HCT116 (cell line): ENCODE measurements around the gene FRAS1. TPM values are rescaled to one million over a fixed set of nuclear protein-coding genes. Genes with fewer than 3 reads are reported as not detected.

Source experiments
- ATAC-seq: fragments of 200-7000 bp; cut with Tn5 transposase; 2 replicates; pipeline ENCODE4 v1.9.1; 2020; ENCODE audit warnings: mild to moderate bottlenecking, moderate library complexity
- BruUV-seq: library from RNA; stranded (reverse); fragments of 400-500 nt; replicated peaks from 2 replicates; lab custom pipeline; 2021; lab: Mats Ljungman, UMichigan
- CTCF ChIA-PET: fragments of 300-600 bp; sonication (Branson Sonifier 250); formaldehyde crosslinking; loops from one replicate; lab custom pipeline; 2021; ENCODE audit warnings: antibody characterized with exemption; lab: Charles Lee
- POLR2A ChIA-PET: fragments of 300-600, 350-600 bp; sonication (Branson Sonifier 250); formaldehyde crosslinking; loops from one replicate; lab custom pipeline; 2021; ENCODE audit warnings: antibody characterized with exemption; lab: Charles Lee
- RAD21 ChIA-PET, 2 experiments: fragments of 300-600 bp; sonication (Branson Sonifier 250); formaldehyde crosslinking; loops; one replicate each; lab custom pipeline; 2023; ENCODE audit warnings: low total read pairs in 2 of 2; ENCODE audit not compliant: uncharacterized antibody in 2 of 2, unreplicated experiment in 2 of 2, low non-redundant PET in 1 of 2; lab: Charles Lee
- DNase-seq: peaks from one replicate; pipeline ENCODE4 v3.0.0-alpha.2; 2010; ENCODE audit warnings: low read depth, low spot score
- H2AFZ ChIP-seq: fragments of 200-600 bp; shearing (Covaris generic), sonication (generic); 2 replicates; pipeline ENCODE4 v1.6.1; 2017; ENCODE audit warnings: low read depth, mixed run types, mixed read lengths, antibody characterized with exemption, low read length; ENCODE audit not compliant: poor library complexity, severe bottlenecking
- H3K27ac ChIP-seq: 2 replicates; pipeline ENCODE4 v1.5.1; 2012; ENCODE audit warnings: low read depth, low read length
- H3K27me3 ChIP-seq: fragments of 200-600 bp; sonication (generic); 2 replicates; pipeline ENCODE4 v1.6.1; 2016; ENCODE audit warnings: mixed run types, low read length, mixed read lengths; ENCODE audit not compliant: insufficient read depth
- H3K36me3 ChIP-seq, 2 experiments: fragments of 200-500 bp in 1 of 2; fragments of 200-600 bp in 1 of 2; sonication (Bioruptor generic) in 1 of 2; sonication (generic) in 1 of 2; 2 replicates each; pipeline versions ENCODE4 v1.5.1 to v1.6.1; 2014 to 2016; ENCODE audit warnings: low read length in 2 of 2, inconsistent platforms in 1 of 2, mixed read lengths in 1 of 2, mixed run types in 1 of 2; ENCODE audit not compliant: insufficient read depth in 2 of 2, control insufficient read depth in 1 of 2
- H3K4me1 ChIP-seq, 2 experiments: fragments of 200-600 bp in 1 of 2; sonication (generic) in 1 of 2; 2 replicates each; pipeline versions ENCODE4 v1.5.1 to v1.6.1; 2012 to 2017; ENCODE audit warnings: low read length in 2 of 2, inconsistent platforms in 1 of 2, mild to moderate bottlenecking in 1 of 2, mixed read lengths in 1 of 2, mixed run types in 1 of 2, moderate library complexity in 1 of 2; ENCODE audit not compliant: insufficient read depth in 2 of 2, control insufficient read depth in 1 of 2
- H3K4me2 ChIP-seq: fragments of 200-600 bp; sonication (generic); 2 replicates; pipeline ENCODE4 v1.6.1; 2017; ENCODE audit warnings: mixed run types, low read length, mixed read lengths
- H3K4me3 ChIP-seq, 2 experiments: fragments of 200-600 bp in 1 of 2; sonication (generic) in 1 of 2; replicated peaks in 1 of 2; 2 replicates each; pipeline ENCODE4 v1.5.1; 2011 to 2016; ENCODE audit warnings: low read length in 2 of 2, control low read depth in 1 of 2, low read depth in 1 of 2, mild to moderate bottlenecking in 1 of 2, mixed read lengths in 1 of 2, mixed run types in 1 of 2
- H3K79me2 ChIP-seq: fragments of 200-600 bp; sonication (generic); 2 replicates; pipeline ENCODE4 v1.6.1; 2017; ENCODE audit warnings: mild to moderate bottlenecking, mixed run types, low read length, moderate library complexity, mixed read lengths; ENCODE audit not compliant: insufficient read depth
- H3K9ac ChIP-seq: fragments of 200-600 bp; sonication (generic); 2 replicates; pipeline ENCODE4 v1.6.1; 2016; ENCODE audit warnings: low read length, mixed read lengths
- H3K9me2 ChIP-seq: fragments of 200-600 bp; sonication (generic), shearing (Covaris generic); 2 replicates; pipeline ENCODE4 v1.6.1; 2017; ENCODE audit warnings: mixed run types, mild to moderate bottlenecking, moderate library complexity; ENCODE audit not compliant: insufficient read depth
- H3K9me3 ChIP-seq, 2 experiments: fragments of 200-500 bp in 1 of 2; fragments of 200-600 bp in 1 of 2; sonication (Bioruptor generic) in 1 of 2; sonication (generic) in 1 of 2; 2 replicates each; pipeline ENCODE4 v1.6.1; 2014 to 2017; ENCODE audit warnings: low read length in 2 of 2, mixed read lengths in 2 of 2, inconsistent platforms in 1 of 2, low read depth in 1 of 2, mild to moderate bottlenecking in 1 of 2, mixed run types in 1 of 2, moderate library complexity in 1 of 2; ENCODE audit not compliant: control insufficient read depth in 1 of 2, insufficient read depth in 1 of 2
- H4K20me1 ChIP-seq: fragments of 200-600 bp; sonication (generic), shearing (Covaris generic); 2 replicates; pipeline ENCODE4 v1.6.1; 2017; ENCODE audit warnings: mixed run types, mild to moderate bottlenecking, moderate library complexity; ENCODE audit not compliant: insufficient read depth
- CBX3 ChIP-seq: IDR thresholded peaks from 2 replicates; pipeline ENCODE4 v1.6.1; 2012; ENCODE audit warnings: low read depth
- CEBPB ChIP-seq: IDR thresholded peaks from 2 replicates; pipeline ENCODE4 v1.6.1; 2012; ENCODE audit warnings: low read depth
- EGR1 ChIP-seq: IDR thresholded peaks from 2 replicates; pipeline ENCODE4 v1.6.1; 2012; ENCODE audit warnings: low read depth
- ELF1 ChIP-seq: IDR thresholded peaks from 2 replicates; pipeline ENCODE4 v1.6.1; 2012; ENCODE audit warnings: low read depth, borderline replicate concordance
- EZH2 ChIP-seq: fragments of 200-600 bp; sonication (generic); IDR thresholded peaks from 2 replicates; pipeline ENCODE4 v1.6.1; 2017; ENCODE audit warnings: antibody characterized with exemption, mixed run types
- EZH2phosphoT487 ChIP-seq: fragments of 200-600 bp; IDR thresholded peaks from 2 replicates; pipeline ENCODE4 v1.6.1; 2018; ENCODE audit warnings: antibody characterized with exemption, borderline replicate concordance
- JUND ChIP-seq: IDR thresholded peaks from 2 replicates; pipeline ENCODE4 v1.6.1; 2012
- POLR2A ChIP-seq: IDR thresholded peaks from 2 replicates; pipeline ENCODE4 v1.7.0; 2011; ENCODE audit warnings: borderline replicate concordance; ENCODE audit not compliant: insufficient read depth, insufficient read length; ENCODE audit errors: extremely low read depth
- POLR2AphosphoS5 ChIP-seq: IDR thresholded peaks from 2 replicates; pipeline ENCODE4 v1.6.1; 2011; ENCODE audit warnings: mild to moderate bottlenecking, low read depth, low read length, moderate library complexity
- RAD21 ChIP-seq: IDR thresholded peaks from 2 replicates; pipeline ENCODE4 v1.6.1; 2012; ENCODE audit warnings: low read depth, mild to moderate bottlenecking
- REST ChIP-seq: IDR thresholded peaks from 2 replicates; pipeline ENCODE4 v1.6.1; 2012; ENCODE audit warnings: low read depth
- SP1 ChIP-seq: IDR thresholded peaks from 2 replicates; pipeline ENCODE4 v1.6.1; 2012; ENCODE audit warnings: low read depth
- SRF ChIP-seq: IDR thresholded peaks from 2 replicates; pipeline ENCODE4 v1.6.1; 2012; ENCODE audit warnings: low read depth
- TCF7L2 ChIP-seq: IDR thresholded peaks from 2 replicates; pipeline ENCODE4 v1.7.0; 2011; ENCODE audit warnings: borderline replicate concordance, inconsistent platforms; ENCODE audit not compliant: insufficient read depth, insufficient read length; ENCODE audit errors: extremely low read depth
- ZBTB33 ChIP-seq: IDR thresholded peaks from 2 replicates; pipeline ENCODE4 v1.6.1; 2011; ENCODE audit warnings: mild to moderate bottlenecking, low read length, moderate library complexity; ENCODE audit not compliant: insufficient replicate concordance; ENCODE audit errors: extremely low read depth
- ZFX ChIP-seq: fragments of 450-650 bp; IDR thresholded peaks from 2 replicates; pipeline ENCODE4 v1.6.1; 2017
- ZNF274 ChIP-seq: fragments of 200-500 bp; sonication (Bioruptor generic); IDR thresholded peaks from 2 replicates; pipeline ENCODE4 v1.6.1; 2014; ENCODE audit warnings: mild to moderate bottlenecking, low read depth, low read length, inconsistent platforms
- intact Hi-C: fragments of 100-400 bp; cut with micrococcal nuclease; formaldehyde crosslinking; loops from 2 replicates; pipeline ENCODE4 v1.10.0; 2022
- total RNA-seq: library from RNA; stranded (reverse); gene quantifications from one replicate; pipeline ENCODE4 v1.2.1, GENCODE V29; 2021; ENCODE audit not compliant: unreplicated experiment
- TF ChIP-seq, protein P1 (sequence below): IDR thresholded peaks from 2 replicates; pipeline ENCODE4 v1.6.1; 2012
- TF ChIP-seq, protein P2 (sequence below): IDR thresholded peaks from 2 replicates; pipeline ENCODE4 v1.6.1; 2012
- TF ChIP-seq, protein P3 (sequence below), 3 experiments: fragments of 200-600 bp in 1 of 3; sonication (generic) in 1 of 3; IDR thresholded peaks in 2 of 3; conservative IDR thresholded peaks in 1 of 3; 2 replicates each; pipeline ENCODE4 v1.5.1; 2012 to 2017; ENCODE audit warnings: low read depth in 2 of 3, low read length in 2 of 3, antibody characterized with exemption in 1 of 3, borderline replicate concordance in 1 of 3, control low read depth in 1 of 3, mild to moderate bottlenecking in 1 of 3, mixed read lengths in 1 of 3, mixed run types in 1 of 3, moderate library complexity in 1 of 3; ENCODE audit not compliant: insufficient read depth in 1 of 3

Gene FRAS1
- total RNA-seq, 1 experiment from 2014 or later, result 33.5 TPM

DNA sequence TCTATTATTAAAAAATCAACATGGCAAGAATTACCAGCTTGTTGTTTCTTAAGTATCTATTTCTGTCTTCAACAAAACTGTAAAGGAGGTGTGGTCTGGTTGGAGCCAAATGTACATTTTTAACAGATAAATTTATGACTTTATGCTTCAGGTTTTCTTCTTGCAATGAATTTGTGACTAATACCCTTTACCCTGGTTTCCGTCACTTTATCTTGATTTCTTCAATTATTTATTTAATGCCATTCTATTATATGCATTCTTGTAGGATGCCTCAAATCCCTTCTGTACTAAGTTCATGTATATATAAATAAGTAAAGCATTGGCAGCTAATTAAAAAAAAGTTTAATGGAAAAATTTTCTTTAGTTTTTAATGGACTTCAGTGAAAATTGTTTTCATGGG lies 453.0 kb downstream of the FRAS1 start:
- no peak overlapping the region for H2AFZ ChIP-seq
- H3K79me2 ChIP-seq, result no peaks in the 10 kb centered on the region
- H3K4me3 ChIP-seq, result no peak overlapping the region
- no peaks in the 10 kb centered on the region for H3K27me3 ChIP-seq
- H3K27ac ChIP-seq, result no peak overlapping the region
- H3K4me2 ChIP-seq, result no peak overlapping the region
- BruUV-seq, result no TSS peak
- DNase-seq, result no peak
- no peaks in the 10 kb centered on the region; a peak in 1 of 4 replicates for H3K36me3 ChIP-seq
- no peaks in the 10 kb centered on the region for H3K9me3 ChIP-seq
- ChIA-PET CTCF (no interaction called here), RAD21 (no interaction called here), POLR2A (no interaction called here)
- H3K4me1 ChIP-seq, result no peaks in the 10 kb centered on the region
- H3K9ac ChIP-seq, result no peak overlapping the region
- TF ChIP-seq, protein P1, sequence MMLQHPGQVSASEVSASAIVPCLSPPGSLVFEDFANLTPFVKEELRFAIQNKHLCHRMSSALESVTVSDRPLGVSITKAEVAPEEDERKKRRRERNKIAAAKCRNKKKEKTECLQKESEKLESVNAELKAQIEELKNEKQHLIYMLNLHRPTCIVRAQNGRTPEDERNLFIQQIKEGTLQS, result no peak
- TF ChIP-seq, protein P2, sequence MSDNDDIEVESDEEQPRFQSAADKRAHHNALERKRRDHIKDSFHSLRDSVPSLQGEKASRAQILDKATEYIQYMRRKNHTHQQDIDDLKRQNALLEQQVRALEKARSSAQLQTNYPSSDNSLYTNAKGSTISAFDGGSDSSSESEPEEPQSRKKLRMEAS, result no peak
- no peak for TF ChIP-seq EZH2phosphoT487
- TF ChIP-seq ZBTB33, result no peak
- TF ChIP-seq ELF1, result no peak
- no peak for TF ChIP-seq EGR1
- no peak for TF ChIP-seq POLR2AphosphoS5
- no peak for TF ChIP-seq JUND
- no peak for TF ChIP-seq ZFX
- TF ChIP-seq, protein P3, sequence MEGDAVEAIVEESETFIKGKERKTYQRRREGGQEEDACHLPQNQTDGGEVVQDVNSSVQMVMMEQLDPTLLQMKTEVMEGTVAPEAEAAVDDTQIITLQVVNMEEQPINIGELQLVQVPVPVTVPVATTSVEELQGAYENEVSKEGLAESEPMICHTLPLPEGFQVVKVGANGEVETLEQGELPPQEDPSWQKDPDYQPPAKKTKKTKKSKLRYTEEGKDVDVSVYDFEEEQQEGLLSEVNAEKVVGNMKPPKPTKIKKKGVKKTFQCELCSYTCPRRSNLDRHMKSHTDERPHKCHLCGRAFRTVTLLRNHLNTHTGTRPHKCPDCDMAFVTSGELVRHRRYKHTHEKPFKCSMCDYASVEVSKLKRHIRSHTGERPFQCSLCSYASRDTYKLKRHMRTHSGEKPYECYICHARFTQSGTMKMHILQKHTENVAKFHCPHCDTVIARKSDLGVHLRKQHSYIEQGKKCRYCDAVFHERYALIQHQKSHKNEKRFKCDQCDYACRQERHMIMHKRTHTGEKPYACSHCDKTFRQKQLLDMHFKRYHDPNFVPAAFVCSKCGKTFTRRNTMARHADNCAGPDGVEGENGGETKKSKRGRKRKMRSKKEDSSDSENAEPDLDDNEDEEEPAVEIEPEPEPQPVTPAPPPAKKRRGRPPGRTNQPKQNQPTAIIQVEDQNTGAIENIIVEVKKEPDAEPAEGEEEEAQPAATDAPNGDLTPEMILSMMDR (IDR thresholded peaks at IDR 0.05 in 2 of 3, conservative IDR thresholded peaks at IDR 0.05 in 1 of 3; ENCODE audit: borderline replicate concordance in 1 of 3, insufficient read depth in 1 of 3, low read depth in 2 of 3, low read length in 2 of 3), result no peak
- no peak for TF ChIP-seq POLR2A
- no peak for TF ChIP-seq EZH2
- TF ChIP-seq SRF, result no peak
- TF ChIP-seq REST, result no peak
- TF ChIP-seq CEBPB, result no peak
- TF ChIP-seq RAD21, result no peak
- no peak for TF ChIP-seq CBX3
- no peak for TF ChIP-seq TCF7L2
- no peak for TF ChIP-seq SP1
- TF ChIP-seq ZNF274, result no peak
- no peaks in the 10 kb centered on the region for H3K9me2 ChIP-seq
- no peak for ATAC-seq
- intact Hi-C loops, result loop anchor here (10.0 kb wide), 1 partner anchor 355 kb away; no protein-coding TSS in a partner anchor
- H4K20me1 ChIP-seq, result no peaks in the 10 kb centered on the region
